Fibroblast of peridontal ligament (primary cell): ENCODE results near the gene SUGCT.
"Not testable (repeated sequence)": the region's sequence is repeated elsewhere in the genome, so short reads cannot be mapped to it uniquely, and the experiment has no call there.

ENCODE experiments used
- DNase-seq: peaks from one replicate; pipeline ENCODE4 v3.0.0-alpha.2; 2010; ENCODE audit errors: extremely low read depth

The SUGCT gene

GRCh38 chr7:40263752-40264390 is 129.1 kb downstream of the SUGCT start:
- no peak for DNase-seq

- DNase-seq = no peak
Observed at GRCh38 chr7:40267583-40267982, 132.8 kb downstream of the SUGCT start.

- DNase-seq = not testable (repeated sequence)
Observed at GRCh38 chr7:40268810-40269209, 134.0 kb downstream of the SUGCT start.

- DNase-seq = no peak
Observed at GRCh38 chr7:40276061-40276460, 141.3 kb downstream of the SUGCT start.

- DNase-seq = no peak
Observed at GRCh38 chr7:40279991-40280390, 145.2 kb downstream of the SUGCT start.

- no peak for DNase-seq
Observed at GRCh38 chr7:40282858-40283257, 148.1 kb downstream of the SUGCT start.

GRCh38 chr7:40283391-40283790 is 148.6 kb downstream of the SUGCT start:
- no peak for DNase-seq

GRCh38 chr7:40288827-40289226 is 154.0 kb downstream of the SUGCT start:
- no peak for DNase-seq

GRCh38 chr7:40297741-40298311 is 163.0 kb downstream of the SUGCT start:
- DNase-seq = peak; percentile 68

GRCh38 chr7:40298421-40298820 is 163.6 kb downstream of the SUGCT start:
- DNase-seq = peak; percentile 65

- peak; percentile 49 for DNase-seq
Observed at GRCh38 chr7:40299097-40299496, 164.3 kb downstream of the SUGCT start.

- DNase-seq = no peak
Observed at GRCh38 chr7:40300146-40300670, 165.4 kb downstream of the SUGCT start.

- no peak for DNase-seq
Observed at GRCh38 chr7:40301486-40302068, 166.8 kb downstream of the SUGCT start.

- DNase-seq = peak; percentile 27
Observed at GRCh38 chr7:40303996-40304395, 169.2 kb downstream of the SUGCT start.

- no peak for DNase-seq
Observed at GRCh38 chr7:40305229-40305628, 170.4 kb downstream of the SUGCT start.

GRCh38 chr7:40306025-40306424 is 171.2 kb downstream of the SUGCT start:
- no peak for DNase-seq

- peak; percentile 68 for DNase-seq
Observed at GRCh38 chr7:40306596-40306995, 171.8 kb downstream of the SUGCT start.

- DNase-seq = no peak
Observed at GRCh38 chr7:40310258-40310657, 175.5 kb downstream of the SUGCT start.

GRCh38 chr7:40311307-40311706 is 176.5 kb downstream of the SUGCT start:
- DNase-seq = no peak

GRCh38 chr7:40315277-40315676 is 180.5 kb downstream of the SUGCT start:
- no peak for DNase-seq

GRCh38 chr7:40316176-40316575 is 181.4 kb downstream of the SUGCT start:
- DNase-seq = peak; percentile 29

- peak; percentile 58 for DNase-seq
Observed at GRCh38 chr7:40324914-40325313, 190.1 kb downstream of the SUGCT start.

GRCh38 chr7:40327113-40327512 is 192.3 kb downstream of the SUGCT start:
- DNase-seq = no peak
